H1 (cell line): Measurements from ENCODE around the gene REEP2. TPM values are rescaled to one million over a fixed set of nuclear protein-coding genes. Genes with fewer than 3 reads are reported as not detected.

Experiments used
- EZH2 ChIP-seq: fragments of 200-600 bp; sonication (generic); IDR thresholded peaks from 2 replicates; pipeline ENCODE4 v1.7.1; 2012; ENCODE audit warnings: low read depth, mild to moderate bottlenecking, moderate library complexity, low read length, inconsistent platforms; ENCODE audit not compliant: severe bottlenecking
- MAFK ChIP-seq: IDR thresholded peaks from 2 replicates; pipeline ENCODE4 v1.6.1; 2012; ENCODE audit warnings: low read depth, mild to moderate bottlenecking, improper control_type of control experiment, low read length
- POU5F1 ChIP-seq: IDR thresholded peaks from 2 replicates; pipeline ENCODE4 v1.6.1; 2011; ENCODE audit warnings: low read depth, mild to moderate bottlenecking, low read length, moderate library complexity
- RBBP5 ChIP-seq: IDR thresholded peaks from 2 replicates; pipeline ENCODE4 v1.7.1; 2012; ENCODE audit warnings: low read depth, mild to moderate bottlenecking, inconsistent platforms, low read length, moderate library complexity, borderline replicate concordance
- SP4 ChIP-seq: IDR thresholded peaks from 2 replicates; pipeline ENCODE4 v1.6.1; 2012; ENCODE audit warnings: low read length, inconsistent platforms
- polyA plus RNA-seq, 7 experiments: library from polyadenylated mRNA; depleted of rRNA in 3 of 7; stranded (reverse) in 5 of 7; unstranded in 2 of 7; fragments of >200 nt in 5 of 7; fragments of 200-250 nt in 2 of 7; gene quantifications; 1 replicate in 5 of 7; 2 replicates in 1 of 7; 4 replicates in 1 of 7; pipeline versions ENCODE4 v1.2.1 to v1.2.3, GENCODE V29; 2011 to 2013; ENCODE audit warnings: missing spikeins in 2 of 7, mixed read lengths in 2 of 7
- total RNA-seq: library from RNA; stranded (reverse); fragmentation: NEBNext Ultra II Directional; extraction: Animal tissue kit (Norgen Biotek cat#: 25700); gene quantifications from 2 replicates; pipeline ENCODE4 v1.2.1, GENCODE V29; 2021

The REEP2 gene
- total and polyA plus RNA-seq, 2 of the 8 experiments (the other 6 are each of a cell fraction or from before 2014, with no cell fraction given): 26.5 to 40.2 TPM

GRCh38 chr5:138469540-138470321, 30.9 kb downstream of the REEP2 start (continued):
- TF ChIP-seq MAFK (no peak), EZH2 (no peak), RBBP5 (no peak), POU5F1 (no peak), SP4 (peak; percentile 5; the same call in 1 of the 2 replicates)
